GM18499 (cell line): ENCODE measurements around the gene FAAP100.

ENCODE experiments used
- ATAC-seq: cut with Tn5 transposase; IDR thresholded peaks from one replicate; pipeline ENCODE4 v1.9.1; 2021; ENCODE audit warnings: moderate number of reproducible peaks; ENCODE audit not compliant: insufficient read depth, unreplicated experiment

FAAP100 gene

DNA sequence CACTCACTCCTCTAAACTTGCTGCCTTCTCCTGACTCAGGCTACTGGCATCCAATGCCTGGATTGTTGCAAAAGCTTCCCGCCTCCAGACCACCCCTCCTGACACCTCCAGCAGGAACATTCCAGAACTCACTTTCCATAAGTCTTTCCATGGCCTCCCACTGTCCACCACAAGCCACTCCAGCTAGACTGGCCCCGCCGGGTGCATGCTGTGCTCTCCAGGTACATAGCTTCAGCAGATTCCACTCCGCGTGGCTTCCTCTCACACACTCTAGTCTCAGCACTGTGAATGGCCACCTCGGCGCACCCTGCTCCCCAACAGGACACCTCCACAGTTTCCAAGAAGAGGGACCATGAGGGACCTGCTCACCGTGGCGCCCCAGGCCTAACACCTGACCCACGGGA lies 25.9 kb upstream of the FAAP100 start:
- no peak for ATAC-seq

GRCh38 chr17:81577278-81578000 lies 25.3 kb upstream of the FAAP100 start:
- no peak for ATAC-seq

GRCh38 chr17:81576621-81577277 lies 24.6 kb upstream of the FAAP100 start:
- ATAC-seq: no peak

DNA sequence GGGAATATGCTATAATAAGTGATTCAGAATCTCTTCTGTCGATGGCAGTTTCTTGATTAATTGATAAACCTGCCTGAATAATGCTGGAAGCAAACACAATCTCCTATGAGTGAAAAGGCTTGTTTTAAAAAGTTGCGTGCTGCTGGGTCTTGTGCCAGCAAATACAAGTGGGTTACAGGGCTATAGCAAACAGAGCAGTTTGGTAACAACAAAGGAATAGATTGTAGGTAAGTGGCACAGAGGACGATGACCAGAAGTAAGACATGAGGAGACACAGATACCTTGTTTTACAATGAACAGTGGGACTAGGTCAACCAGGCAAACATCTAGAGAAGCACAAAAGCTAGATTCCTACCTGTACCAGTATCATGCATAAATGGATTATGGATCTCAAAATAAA lies 23.7 kb upstream of the FAAP100 start:
- ATAC-seq: no peak

- ATAC-seq: no peak
These were observed 22.4 kb upstream of the FAAP100 start for GRCh38 chr17:81574643-81574956.

DNA sequence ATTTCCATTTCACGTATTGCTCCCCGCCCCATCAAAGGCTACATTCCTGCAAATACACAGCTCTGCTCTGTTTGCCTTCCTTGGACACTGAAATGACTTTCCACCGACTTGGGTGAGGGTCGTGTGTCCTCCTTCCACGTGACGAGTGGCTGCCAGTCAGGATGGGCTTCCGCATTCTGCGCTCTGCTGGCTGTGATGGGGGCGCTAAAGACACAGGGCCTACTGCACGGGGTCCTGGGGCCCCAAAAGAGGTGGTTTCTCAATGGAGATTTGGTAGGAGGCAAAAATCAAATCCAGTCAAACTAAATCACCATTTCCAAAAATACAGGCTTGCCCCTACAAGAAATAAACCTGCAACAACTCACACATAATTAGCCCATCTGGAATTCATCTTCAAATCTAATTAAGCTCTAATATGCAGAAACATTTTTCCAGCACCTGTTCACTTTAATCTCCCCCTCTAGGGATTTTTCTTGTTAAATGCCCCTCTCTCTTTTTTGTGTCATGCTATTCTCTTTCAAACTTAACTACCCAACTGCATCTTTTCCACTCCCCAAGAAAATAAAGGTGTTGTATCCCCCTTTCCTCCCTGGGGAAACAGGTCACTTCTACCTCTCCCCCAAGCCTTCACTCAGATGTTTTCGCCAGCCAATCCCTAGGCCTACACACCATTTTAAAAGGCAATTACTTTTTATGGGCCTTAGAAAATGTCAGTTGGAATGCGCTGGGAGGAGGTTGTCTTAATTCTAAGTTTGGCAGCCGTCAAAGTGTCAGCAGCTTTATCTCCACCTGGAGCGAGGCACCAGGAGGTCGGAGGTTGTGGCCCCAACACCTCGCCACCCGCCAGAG lies 21.9 kb upstream of the FAAP100 start:
- no peak for ATAC-seq

DNA sequence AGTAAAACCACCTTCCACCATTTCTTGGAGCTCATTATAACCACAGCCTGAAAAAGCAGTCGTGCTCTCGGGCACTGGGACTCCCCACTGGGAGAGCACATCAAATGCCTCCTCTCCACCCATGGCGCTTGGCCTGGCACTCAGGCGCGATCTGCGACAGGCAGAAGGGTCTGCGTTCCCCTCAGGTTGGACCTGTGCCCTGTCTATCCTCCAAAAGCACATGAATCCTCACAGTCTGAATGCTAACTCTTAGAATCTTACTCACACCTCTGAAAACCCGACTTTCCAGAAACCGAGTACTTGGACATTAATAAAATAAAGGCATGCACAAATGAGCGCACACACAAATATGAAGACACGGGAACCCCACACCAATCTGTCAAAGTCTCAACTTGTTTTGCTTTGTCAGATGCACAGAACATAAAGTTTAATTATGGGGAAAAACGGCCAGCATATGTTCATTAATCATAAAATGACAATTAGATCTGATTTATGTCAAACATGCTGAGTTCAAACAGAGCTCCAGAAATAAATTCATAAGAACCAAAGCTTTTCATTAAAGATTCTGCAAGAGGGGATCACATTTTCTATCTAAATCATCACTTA lies 20.5 kb upstream of the FAAP100 start:
- no peak for ATAC-seq

DNA sequence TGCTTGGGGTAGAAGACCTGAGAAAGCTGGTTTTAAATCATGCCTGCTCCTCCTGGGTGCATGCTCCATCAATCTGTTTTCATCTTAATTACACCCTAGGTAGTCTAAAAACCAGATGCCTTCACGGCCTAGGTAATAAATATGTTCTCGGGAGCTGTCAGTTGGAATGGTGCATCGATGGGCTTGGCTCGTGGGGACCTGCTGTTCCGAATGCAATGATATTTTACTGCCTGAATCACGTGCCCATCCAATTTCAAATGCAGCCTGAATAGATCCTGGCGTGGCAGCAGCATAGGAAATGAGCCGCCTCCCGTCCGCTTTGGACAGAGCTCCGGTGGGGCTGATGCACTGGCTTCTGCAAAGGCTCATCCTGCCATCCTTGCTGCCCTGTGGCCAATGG lies 18.8 kb upstream of the FAAP100 start:
- ATAC-seq: no peak

- no peak for ATAC-seq
These were observed 17.9 kb upstream of the FAAP100 start for GRCh38 chr17:81569986-81570514.

DNA sequence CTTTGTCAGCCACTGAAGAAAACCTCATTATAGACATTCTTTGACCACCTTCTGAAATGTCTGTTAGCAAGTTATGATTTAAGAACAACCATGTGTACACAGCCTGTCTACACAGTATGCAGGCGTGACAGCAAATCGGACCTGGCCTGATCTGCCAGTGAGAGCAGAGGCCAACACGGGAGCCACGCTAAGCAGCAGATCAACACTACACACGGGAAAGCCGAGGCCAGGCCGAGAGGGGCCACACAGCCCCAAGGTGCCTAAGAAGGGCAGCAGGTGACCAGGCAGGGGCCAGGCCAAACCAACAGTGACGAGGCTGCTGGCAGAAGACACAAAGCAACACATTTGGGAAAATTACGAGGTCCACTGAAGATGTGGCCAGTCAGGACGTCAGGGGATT lies 16.3 kb upstream of the FAAP100 start:
- no peak for ATAC-seq

- ATAC-seq: no peak
These were observed 15.0 kb upstream of the FAAP100 start for GRCh38 chr17:81567191-81567590.

GRCh38 chr17:81566461-81567126 lies 14.4 kb upstream of the FAAP100 start:
- no peak for ATAC-seq

GRCh38 chr17:81565231-81565630 lies 13.1 kb upstream of the FAAP100 start:
- no peak for ATAC-seq

- ATAC-seq: no peak
These were observed 12.6 kb upstream of the FAAP100 start for GRCh38 chr17:81564778-81565177.

- ATAC-seq: no peak
These were observed 11.9 kb upstream of the FAAP100 start for GRCh38 chr17:81563861-81564586.

- ATAC-seq: no peak
These were observed 9.3 kb upstream of the FAAP100 start for GRCh38 chr17:81561494-81561885.

- ATAC-seq: no peak
These were observed 7.0 kb upstream of the FAAP100 start for GRCh38 chr17:81558941-81559806.

DNA sequence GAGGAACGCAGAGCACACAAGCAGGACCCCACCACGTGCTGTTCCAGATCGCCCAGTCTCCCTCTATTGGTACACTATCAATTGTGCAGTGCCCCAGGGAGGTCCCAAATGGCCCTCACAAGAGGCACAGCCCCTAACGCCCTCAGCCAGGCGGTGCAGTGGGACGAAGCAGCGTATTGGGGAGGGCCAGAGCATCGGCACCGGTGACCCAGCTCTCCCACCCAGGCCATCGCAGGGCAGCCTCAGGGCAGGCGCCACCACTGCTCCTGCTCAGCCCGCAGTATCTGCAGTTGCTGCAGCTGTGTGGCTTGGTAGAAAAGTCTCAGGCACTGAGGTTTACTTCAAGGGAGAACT lies 5.9 kb upstream of the FAAP100 start:
- ATAC-seq: no peak
